IPS-NIHi7 (cell line): ENCODE measurements around the gene CAPN2.
A peak's percentile ranks its signal among the peaks of the same experiment; 100 is the strongest.

Source experiments
- DNase-seq: peaks from one replicate; pipeline ENCODE4 v3.0.0; 2012; ENCODE audit warnings: mixed read lengths; ENCODE audit errors: extremely low spot score

Gene CAPN2

DNA sequence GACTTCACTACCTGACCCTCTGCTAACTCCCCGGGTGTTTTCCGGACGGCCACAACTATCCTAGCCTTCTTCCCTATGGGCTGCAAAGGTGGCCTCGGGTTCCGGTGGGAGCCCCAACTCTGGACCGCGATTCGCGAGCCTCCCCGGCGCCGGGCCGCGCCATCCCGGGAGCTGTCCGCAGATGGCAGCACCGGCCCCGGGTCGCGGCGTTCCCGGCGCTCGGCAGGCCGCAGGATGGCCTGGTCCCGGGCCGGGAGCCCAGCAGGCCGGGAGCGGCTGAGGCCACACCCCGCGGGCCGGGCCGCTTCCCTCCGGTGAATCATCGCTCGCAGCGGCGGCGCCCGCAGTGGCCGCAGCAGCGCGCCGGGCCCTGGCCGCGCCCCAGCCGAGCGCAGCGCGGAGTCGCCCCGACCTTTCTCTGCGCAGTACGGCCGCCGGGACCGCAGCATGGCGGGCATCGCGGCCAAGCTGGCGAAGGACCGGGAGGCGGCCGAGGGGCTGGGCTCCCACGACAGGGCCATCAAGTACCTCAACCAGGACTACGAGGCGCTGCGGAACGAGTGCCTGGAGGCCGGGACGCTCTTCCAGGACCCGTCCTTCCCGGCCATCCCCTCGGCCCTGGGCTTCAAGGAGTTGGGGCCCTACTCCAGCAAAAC lies at the start of gene CAPN2:
Gene CAPN2, plus strand, starts transcription at position 346 of the 656 bp plus-strand sequence. Its CDS starts 102 bp downstream, at position 448.
- DNase-seq, result peak; percentile 90

DNA sequence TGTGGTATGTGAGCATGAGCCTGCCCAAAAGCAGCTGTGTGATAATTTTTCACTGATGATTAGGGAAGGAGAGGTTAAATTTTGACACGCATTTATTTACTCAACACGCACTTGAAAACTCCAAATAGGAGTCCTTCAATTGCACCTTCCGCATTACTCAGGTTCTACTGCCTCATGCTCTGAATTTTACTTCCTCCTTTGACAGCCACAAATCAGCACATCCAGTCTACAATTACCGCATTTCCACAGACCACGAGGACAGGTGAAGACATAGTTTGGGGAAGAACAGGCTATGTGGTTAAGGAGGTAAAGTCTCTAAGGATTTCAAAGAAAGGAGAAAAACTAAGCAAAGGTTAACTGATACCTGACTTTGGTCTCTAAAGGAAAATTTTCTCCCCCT lies 49.4 kb upstream of the CAPN2 start:
- DNase-seq, result no peak

DNA sequence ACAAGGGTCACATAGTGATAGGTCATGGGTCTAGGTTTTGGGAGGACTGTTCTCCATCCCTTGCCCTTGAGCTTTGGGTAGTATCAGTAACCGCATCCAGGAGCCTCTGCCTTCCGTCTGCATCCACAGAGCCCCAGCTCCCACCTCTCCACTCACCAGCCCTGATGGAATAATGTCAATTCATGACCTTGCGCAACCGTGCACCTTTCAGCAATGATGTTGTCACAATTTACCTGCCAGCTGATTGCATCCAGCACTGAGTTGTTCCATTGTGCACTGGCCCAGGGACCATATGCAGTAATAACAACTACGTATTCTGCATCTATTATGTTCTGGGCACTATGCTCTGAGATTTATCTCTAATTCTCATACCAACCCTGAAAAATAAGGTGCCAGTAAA lies 48.2 kb upstream of the CAPN2 start:
- no peak for DNase-seq

DNA sequence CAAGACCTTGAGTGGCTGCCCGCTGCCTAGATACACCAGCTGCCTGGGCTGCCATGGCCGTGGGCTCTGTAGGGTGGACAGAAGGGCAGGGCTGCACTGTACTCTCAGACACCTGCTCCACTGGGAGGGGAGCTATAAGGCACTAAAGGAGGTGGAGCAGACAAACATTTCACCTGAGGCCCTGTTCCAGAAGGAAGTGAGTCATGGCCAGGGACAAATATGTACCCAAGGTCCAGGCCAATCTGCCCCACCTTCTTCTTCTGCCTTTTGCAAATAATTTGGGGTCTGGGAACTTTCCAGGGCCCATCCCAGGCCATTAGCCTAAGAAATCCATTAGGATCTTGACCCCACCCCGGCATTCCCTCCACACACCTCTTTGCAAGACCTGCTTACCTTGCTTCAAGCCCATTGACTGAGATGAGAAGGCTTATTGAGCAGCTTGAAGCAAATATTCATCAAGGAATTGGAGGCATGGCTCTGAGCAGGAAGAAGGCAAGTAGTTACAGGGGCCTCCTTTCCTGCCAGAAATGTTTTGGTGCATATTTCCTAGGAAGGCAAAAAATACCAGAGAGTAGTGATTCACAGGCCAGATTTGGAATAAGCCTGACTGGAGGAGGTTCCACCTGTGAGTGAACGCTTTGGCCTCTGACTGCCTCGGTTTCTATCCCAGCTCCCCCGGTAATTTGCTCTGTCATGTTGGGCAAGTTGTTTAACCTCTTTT lies 46.6 kb upstream of the CAPN2 start, which contains the start of gene CAPN8:
Gene CAPN8, minus strand, starts transcription at position 110 of the 721 bp plus-strand sequence. Its CDS starts 55 bp downstream, at position 55.
- no peak for DNase-seq

DNA sequence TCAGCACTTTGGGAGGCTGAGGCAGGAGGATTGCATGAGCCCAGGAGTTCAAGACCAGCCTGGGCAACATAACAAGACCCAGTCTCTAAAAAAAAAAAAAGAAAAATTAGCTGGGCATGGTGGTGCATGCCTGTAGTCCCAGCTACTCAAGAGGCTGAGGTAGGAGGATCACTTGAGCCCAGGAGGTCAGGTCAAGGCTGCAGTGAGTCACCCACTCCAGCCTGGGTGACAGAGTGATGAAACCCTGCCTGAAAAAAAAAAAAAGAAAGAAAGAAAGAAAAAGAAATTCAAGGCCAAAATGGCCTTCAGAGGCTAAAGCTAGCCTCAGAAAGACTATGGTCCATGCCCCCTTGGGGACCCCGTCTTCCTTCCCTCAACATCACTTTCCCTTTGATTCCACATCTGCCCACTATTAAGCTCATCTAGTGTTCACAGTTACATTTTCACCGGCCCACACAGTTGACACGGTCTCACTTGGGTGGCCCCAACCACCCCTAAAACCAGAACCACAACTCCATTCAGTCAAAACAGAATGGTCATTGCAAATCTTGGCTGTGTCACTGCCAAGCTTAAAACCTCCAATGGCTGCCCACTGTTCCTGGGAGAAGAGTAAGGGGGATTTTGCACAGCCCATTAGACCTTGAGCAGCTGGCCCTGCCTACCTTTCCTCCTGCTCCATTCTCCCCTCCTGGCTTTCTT lies 44.7 kb upstream of the CAPN2 start:
- DNase-seq, result no peak

DNA sequence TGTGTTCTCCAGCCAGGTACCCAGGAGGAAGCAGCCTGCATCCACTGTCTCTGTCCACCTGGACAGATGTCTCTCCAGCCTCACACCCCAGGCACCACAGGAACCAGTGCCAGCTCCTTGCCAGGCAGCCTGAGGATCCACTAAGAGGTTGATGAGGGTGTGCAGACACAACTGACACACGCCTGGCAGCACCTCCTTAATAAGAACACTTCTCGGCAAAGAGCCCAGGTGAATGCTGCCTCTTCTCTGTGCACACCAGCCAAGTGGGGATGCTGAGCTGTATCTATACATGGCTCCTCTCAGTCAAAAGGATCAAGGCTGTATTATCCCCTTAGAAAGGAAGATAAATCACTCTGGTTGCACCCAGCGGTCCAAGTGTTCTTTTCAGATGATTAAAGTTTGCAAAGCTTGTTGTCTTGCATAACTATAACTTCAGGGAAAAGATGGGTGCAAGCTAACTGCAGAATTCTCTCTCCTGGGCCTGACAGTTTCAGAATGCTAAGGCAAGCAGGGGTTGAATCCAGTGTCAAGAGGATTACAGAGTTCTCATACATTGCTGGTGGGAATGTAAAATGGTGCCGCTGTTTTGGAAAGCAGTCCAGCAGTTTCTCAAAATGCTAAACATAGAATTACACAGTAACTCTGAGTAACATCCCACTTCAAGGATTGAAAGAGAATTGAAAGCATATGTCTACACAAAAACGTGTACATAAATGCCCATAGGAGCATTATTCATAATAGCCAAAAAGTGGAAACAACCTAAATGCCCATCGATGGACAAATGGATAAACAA lies 43.1 kb upstream of the CAPN2 start:
- DNase-seq, result no peak

DNA sequence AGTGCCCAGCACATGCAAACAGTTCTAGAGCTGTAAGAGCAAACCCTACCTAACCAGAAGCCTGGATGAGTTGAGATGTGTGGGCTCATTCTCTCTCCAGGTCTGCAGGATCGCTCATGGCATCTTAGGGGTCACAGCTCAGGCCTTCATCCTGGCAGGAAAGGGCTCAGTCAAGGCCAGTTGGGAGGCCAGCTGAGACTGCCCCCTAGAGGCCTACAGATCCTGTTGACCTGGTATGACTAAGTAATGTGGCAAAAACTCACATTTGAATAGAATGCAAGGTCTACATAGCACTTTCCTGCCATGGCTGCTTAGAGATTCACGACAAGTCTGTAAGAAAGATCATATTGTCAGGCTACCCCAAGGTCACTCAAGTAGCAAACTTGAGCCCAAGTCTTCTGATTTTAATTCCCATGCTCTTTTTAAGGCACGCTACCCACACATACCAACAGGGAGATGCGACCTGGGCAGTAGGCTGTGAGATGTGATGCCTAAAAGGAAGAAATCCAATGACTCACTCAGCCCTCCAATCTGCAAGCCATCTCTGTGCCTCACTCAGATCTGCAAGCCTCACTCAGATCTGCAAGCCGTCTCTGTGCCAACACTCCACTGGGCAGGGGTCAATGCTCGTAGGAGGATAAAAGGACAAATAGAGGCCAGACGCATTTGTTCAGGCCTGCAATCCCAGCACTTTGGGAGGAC lies 41.7 kb upstream of the CAPN2 start:
- DNase-seq, result peak; percentile 85

DNA sequence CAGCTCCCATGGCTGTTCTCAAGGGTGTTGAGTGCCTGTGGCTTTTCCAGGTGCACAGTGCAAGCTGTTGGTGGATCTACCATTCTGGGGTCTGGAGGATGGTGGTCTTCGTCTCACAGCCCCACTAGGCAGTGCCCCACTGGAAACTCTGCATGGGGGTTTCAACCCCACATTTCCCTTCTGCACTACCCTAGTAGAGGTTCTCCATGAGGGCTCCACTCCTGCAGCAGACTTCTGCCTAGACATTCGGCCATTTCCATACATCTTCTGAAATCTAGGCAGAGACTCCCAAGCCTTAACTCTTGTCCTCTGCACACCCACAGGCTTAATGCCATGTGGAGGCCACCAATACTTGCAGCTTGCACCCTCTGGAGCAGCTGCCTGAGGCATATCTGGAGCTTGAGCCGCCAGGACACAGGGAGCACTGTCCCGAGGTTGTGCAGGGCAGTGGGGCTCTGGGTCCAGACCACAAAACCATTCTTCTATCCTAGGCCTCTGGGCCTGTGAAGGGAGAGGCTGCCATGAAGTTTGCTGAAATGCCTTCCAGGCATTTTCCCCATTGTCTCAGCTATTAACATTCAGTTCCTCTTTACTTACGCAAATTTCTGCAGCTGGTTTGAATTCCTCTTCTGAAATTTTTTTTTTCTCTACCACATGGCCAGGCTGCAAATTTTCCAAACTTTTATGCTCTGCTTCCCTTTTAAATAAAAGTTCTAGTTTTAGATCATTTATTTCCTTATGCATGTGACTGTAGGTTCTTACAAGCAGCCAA lies 38.0 kb upstream of the CAPN2 start:
- DNase-seq, result no peak

DNA sequence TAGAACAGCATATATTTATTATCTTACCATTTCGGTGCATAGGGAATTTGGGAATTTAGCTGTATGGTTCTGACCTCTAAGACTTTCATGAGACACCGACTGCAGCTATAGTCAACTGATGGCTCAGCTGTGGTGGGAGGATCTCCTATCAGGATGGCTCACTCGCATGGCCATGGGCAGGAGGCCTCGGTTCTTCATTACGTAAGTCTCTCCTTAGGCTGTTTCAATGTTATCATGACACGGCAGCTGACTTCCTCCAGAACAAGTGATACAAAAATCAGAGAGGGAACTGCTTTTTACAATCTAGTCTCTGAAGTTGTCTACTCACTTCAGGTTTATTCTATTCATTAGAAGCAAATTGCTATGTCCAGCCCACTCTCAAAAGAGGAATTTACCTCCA lies 33.5 kb upstream of the CAPN2 start:
- DNase-seq, result no peak

DNA sequence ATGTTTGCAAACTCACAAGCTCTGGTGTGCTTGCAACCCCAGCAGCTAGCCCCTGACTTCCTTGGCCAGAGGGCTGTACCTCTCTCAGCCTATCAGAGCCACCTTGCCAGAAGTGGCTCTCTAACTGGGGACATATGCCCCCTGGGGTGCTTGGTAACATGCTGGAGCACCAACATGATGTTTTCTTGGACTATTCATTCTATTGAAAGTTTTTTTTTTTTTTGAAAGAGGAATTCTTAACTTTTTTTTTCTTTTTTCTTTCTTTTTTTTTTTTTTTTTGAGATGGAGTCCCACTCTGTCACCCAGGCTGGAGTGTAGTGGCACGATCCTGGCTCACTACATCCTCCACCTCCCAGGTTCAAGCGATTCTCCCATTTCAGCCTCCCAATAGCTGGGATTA lies 32.2 kb upstream of the CAPN2 start:
- DNase-seq, result no peak

DNA sequence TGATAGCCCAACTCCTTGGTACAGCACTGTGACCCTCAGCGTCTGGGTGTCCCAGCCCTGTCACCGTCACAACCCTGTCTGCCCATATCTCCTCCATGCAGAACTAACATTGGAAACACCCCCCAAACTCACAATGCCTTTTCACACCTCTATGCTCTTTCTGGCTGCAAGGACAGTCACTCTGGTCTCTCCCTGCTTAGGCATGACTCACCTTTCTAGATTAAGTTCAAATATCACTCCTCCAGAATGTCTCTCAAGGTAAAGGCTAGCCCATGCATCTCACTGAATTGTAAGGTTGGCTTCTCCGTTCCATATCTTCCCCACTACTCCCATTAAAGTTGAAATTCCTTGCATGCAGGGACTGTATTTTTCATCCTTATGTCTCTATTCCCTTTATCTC lies 29.8 kb upstream of the CAPN2 start:
- no peak for DNase-seq

DNA sequence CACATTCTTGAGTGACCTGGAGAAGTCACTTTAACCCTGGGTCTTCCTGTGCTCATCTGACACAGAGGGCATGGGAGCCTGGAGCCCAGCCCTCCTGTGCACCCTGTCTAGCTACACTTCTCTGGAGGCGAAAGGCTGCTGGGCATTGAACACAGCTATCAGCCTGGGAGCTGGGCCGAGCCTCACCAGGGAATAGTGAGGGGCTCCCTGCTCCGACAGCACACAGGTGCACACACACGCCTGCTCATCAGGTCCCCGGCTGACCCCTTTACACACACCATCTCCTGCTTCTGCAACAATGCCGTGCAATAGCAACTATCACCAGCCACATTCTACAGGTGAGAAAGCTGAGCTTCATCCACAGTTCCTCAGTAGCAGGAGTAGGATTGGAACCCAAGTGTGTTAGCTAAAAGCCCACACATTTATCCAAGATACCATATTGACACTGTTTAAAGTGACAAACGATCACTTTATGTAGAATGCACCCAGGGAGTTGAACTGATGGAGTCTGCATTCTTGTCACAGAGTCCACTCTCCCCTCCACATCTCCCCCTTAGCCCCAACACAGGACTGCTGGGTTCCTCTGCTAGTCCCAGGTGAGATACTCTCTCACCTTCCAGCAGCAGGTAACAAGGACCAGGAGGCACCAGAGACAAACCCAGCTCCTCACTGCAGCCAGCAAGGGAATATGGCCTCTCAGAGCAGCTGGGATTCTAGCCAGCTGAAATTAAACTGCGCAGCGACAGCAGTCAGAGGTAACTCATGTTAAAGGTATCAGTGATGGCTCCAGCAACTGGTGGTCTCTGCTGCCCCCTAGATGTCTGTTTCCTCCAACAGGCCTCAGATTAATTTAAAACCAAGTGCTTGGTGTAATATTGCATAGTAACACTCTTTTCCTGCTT lies 28.5 kb upstream of the CAPN2 start:
- peak; percentile 74 for DNase-seq

DNA sequence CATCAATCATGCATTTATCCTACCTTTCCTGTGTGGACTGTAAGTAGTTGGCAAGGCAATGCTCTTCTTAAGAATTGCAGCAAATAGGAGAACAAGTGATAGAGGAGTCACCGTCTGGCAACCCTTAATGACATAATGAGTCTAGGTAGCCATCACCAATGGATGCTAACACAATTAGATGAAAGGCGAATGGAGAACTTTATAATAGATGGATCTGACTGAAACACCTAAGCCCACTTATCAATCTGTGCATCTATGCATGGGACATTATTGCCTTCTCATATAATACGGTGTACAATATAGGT lies 27.9 kb upstream of the CAPN2 start:
- DNase-seq, result no peak

DNA sequence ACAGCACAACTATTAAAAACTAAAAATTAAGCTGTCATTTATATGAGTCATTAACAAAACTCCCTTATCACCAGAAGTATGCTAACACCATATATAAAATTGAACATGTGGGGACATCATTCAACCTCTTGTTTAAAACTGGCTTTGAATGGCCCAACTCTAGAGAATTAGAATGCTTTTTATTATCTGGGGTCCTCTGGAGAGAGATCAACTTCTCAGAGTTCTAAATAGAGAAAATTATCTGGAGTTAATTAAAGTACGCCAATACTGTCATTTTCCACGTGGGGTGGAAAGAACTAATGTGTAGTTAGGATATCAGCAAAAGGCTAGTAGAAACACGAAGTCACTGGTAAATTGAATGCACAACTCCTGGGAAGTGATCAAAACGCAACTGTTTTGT lies 21.2 kb upstream of the CAPN2 start:
- no peak for DNase-seq

DNA sequence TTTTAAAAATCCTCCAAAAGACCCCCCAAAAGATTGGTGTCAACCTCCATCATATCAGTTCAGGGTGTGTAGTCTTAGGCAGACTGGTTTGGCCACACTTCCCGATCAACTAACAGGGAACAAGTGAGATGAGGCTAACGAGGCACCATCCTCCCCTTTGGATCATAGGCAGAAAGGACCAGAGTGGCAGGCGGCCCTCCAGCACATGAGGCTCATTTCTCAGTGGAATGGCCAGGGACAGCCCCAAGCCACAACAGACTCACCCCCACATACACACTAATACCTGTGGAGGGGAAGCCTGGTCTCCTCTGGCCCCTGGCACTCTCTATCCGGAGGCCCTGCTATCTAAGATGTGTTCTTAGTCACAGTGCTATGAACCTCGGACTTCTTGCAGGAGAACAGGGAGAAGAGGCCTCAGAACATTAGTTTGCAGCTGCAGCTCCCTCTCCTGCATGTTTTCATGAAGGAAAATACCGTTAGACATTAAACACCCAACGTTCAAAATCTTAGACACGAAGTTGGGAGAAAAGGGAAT lies 17.3 kb upstream of the CAPN2 start:
- no peak for DNase-seq

DNA sequence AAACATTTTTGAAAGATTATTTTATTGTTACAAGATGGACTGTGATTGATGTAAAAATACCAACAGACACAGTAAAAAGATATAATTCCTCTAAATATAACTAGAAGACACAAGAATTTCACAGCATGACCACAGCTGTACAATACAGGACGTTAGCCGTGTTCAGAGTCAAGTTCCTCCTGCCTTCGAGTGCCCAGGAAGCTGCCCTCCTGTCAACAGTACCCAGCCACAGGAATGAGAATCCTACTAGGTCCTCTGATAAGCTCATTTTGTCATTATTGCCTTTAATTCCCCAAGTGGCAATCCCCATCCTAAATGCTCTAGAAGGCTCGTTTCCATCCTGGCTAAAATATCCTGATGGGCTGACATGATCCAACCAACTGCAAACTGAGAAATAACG lies 16.4 kb upstream of the CAPN2 start:
- no peak for DNase-seq

DNA sequence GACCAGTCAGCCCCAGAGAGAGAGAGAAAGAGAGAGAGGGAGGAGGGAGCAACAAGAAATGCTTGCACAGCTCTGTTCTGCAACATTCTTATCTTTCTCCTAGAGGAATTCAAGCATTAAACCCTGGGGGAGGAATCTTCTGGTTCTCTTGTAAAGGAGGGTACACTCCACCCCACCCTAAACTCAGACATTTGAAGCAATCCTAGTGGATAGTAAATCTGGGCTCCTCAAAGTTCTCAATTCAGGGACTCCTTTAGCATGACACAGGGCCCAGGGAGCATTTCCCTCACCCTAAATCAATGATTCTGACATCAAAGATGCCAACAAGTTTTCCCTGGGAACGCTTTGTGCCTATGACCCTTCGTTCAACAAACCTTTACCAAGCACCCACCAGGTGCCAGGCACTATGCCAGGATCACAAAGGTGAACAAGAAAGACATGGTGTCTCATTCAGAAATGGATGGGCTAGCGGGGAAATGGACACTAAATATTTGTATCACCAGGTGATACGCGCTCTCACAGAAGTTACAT lies 11.9 kb upstream of the CAPN2 start:
- no peak for DNase-seq

DNA sequence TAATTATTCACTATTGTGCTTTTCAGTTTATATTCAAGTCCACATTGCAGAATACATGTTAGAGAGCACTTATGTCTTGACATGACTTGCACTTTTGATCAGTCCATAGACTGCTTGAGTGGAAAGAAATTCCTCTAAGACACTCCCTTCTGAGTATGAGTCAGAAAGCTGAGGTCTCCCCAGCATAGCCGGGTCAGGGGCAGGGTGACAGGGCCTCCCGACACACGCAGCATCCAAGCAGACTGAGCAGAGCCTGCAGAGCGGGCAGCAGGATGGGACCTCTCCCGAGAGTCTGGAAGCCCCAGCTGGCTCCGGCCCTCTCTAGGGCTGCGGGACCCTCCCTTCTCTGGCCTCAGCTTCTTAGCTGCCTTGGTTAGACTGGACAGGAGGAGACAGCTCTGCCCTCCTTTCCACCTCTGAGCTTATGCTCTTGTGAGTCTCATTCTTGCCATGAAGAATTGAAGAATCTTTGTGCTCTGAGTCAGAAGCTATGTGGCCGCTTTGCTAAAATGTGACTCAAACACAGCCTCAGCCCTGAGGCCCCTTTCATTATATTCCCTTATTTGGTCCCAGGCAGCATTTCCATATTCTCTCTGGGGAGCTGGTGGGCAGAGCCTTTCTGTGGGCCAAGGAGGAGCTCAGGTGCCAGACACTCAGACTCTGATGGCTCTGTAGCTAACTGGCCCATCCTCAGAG lies 11.2 kb upstream of the CAPN2 start:
- peak; percentile 39 for DNase-seq
